Panc1 (cell line): ENCODE data around the gene CLDN7.

ENCODE experiments used
- POLR2AphosphoS5 ChIP-seq: IDR thresholded peaks from 2 replicates; pipeline ENCODE4 v1.6.1; 2012; ENCODE audit warnings: mild to moderate bottlenecking, low read depth, low read length, moderate library complexity
- TCF7L2 ChIP-seq: IDR thresholded peaks from 2 replicates; pipeline ENCODE4 v1.6.1; 2011; ENCODE audit warnings: mild to moderate bottlenecking, low read depth, low read length, inconsistent platforms
- TF ChIP-seq, protein P1 (sequence below): fragments of 450-650 bp; IDR thresholded peaks from 2 replicates; pipeline ENCODE4 v1.5.1; 2017; ENCODE audit warnings: mild to moderate bottlenecking
- TF ChIP-seq, protein P2 (sequence below), 2 experiments: IDR thresholded peaks; 2 replicates each; pipeline ENCODE4 v1.6.1; 2011 to 2012; ENCODE audit warnings: low read depth in 2 of 2, control low read depth in 1 of 2, low read length in 1 of 2, mild to moderate bottlenecking in 1 of 2, moderate library complexity in 1 of 2; ENCODE audit not compliant: insufficient read depth in 1 of 2

DNA sequence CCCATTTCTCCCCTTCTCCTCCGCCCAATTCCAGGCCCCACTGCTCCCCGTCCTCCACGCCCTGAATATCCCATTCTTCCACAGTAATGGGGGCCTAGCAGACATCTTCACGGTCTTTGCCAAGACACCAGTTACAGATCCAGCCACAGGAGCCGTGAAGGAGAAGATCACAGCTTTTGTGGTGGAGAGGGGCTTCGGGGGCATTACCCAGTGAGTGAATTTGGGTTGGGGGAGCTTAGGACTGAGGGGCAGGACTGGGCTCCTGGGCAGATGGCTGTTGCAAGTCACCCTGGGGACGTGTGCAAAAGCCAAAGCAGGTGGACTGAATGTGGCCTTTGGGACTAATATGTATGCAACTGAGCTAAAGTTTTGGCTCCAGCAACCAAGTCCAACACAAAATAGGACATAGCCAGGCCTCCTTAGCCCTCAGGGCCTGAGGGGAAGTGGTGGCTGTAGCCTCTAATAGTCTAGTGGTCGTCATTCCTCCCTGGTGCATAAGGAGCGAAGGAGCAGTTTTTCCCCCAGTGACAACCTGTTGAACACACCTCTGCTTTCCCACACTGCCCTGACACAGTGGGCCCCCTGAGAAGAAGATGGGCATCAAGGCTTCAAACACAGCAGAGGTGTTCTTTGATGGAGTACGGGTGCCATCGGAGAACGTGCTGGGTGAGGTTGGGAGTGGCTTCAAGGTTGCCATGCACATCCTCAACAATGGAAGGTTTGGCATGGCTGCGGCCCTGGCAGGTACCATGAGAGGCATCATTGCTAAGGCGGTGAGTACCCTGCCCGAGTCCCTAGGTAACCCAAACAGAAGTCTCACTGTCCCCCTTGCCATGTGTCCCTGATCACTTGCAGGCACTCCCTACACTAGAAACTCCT is 39.9 kb downstream of the CLDN7 start:
- TF ChIP-seq, protein P1, sequence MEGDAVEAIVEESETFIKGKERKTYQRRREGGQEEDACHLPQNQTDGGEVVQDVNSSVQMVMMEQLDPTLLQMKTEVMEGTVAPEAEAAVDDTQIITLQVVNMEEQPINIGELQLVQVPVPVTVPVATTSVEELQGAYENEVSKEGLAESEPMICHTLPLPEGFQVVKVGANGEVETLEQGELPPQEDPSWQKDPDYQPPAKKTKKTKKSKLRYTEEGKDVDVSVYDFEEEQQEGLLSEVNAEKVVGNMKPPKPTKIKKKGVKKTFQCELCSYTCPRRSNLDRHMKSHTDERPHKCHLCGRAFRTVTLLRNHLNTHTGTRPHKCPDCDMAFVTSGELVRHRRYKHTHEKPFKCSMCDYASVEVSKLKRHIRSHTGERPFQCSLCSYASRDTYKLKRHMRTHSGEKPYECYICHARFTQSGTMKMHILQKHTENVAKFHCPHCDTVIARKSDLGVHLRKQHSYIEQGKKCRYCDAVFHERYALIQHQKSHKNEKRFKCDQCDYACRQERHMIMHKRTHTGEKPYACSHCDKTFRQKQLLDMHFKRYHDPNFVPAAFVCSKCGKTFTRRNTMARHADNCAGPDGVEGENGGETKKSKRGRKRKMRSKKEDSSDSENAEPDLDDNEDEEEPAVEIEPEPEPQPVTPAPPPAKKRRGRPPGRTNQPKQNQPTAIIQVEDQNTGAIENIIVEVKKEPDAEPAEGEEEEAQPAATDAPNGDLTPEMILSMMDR = no peak
- TF ChIP-seq POLR2AphosphoS5 = peak; percentile 65
- no peak for TF ChIP-seq TCF7L2
- TF ChIP-seq, protein P2, sequence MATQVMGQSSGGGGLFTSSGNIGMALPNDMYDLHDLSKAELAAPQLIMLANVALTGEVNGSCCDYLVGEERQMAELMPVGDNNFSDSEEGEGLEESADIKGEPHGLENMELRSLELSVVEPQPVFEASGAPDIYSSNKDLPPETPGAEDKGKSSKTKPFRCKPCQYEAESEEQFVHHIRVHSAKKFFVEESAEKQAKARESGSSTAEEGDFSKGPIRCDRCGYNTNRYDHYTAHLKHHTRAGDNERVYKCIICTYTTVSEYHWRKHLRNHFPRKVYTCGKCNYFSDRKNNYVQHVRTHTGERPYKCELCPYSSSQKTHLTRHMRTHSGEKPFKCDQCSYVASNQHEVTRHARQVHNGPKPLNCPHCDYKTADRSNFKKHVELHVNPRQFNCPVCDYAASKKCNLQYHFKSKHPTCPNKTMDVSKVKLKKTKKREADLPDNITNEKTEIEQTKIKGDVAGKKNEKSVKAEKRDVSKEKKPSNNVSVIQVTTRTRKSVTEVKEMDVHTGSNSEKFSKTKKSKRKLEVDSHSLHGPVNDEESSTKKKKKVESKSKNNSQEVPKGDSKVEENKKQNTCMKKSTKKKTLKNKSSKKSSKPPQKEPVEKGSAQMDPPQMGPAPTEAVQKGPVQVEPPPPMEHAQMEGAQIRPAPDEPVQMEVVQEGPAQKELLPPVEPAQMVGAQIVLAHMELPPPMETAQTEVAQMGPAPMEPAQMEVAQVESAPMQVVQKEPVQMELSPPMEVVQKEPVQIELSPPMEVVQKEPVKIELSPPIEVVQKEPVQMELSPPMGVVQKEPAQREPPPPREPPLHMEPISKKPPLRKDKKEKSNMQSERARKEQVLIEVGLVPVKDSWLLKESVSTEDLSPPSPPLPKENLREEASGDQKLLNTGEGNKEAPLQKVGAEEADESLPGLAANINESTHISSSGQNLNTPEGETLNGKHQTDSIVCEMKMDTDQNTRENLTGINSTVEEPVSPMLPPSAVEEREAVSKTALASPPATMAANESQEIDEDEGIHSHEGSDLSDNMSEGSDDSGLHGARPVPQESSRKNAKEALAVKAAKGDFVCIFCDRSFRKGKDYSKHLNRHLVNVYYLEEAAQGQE (IDR thresholded peaks at IDR 0.05; ENCODE audit: insufficient read depth in 1 of 2, low read depth in 2 of 2, low read length in 1 of 2) = no peak
